CD14-positive monocyte (primary cell): Measurements from ENCODE around the gene TBCCD1. TPM values are rescaled to one million over a fixed set of nuclear protein-coding genes. Genes with fewer than 3 reads are reported as not detected.

ENCODE experiments used
- DNase-seq, 3 donors: peaks; one replicate each; pipeline ENCODE4 v3.0.0-alpha.2; 2011 to 2022
- H2AFZ ChIP-seq: 2 replicates; pipeline ENCODE4 v1.6.0; 2012; ENCODE audit warnings: mild to moderate bottlenecking, low read depth, low read length, inconsistent platforms; ENCODE audit not compliant: insufficient read depth, poor library complexity, severe bottlenecking
- H3K27ac ChIP-seq, 2 donors: 1 replicate in 1 of 2; 2 replicates in 1 of 2; pipeline ENCODE4 v1.5.1; 2012 to 2013; ENCODE audit warnings: low read length in 2 of 2, control low read depth in 1 of 2, inconsistent platforms in 1 of 2, low read depth in 1 of 2, mild to moderate bottlenecking in 1 of 2
- H3K27me3 ChIP-seq, 2 donors: one replicate each; pipeline versions ENCODE4 v1.6.0 to v1.6.1; 2011 to 2013; ENCODE audit warnings: low read length in 2 of 2; ENCODE audit not compliant: control insufficient read depth in 2 of 2, insufficient read depth in 2 of 2
- H3K36me3 ChIP-seq, 2 donors: replicated peaks in 1 of 2; 1 replicate in 1 of 2; 2 replicates in 1 of 2; pipeline versions ENCODE4 v1.5.1 to v1.6.1; 2012 to 2013; ENCODE audit warnings: low read length in 2 of 2, control low read depth in 1 of 2, inconsistent platforms in 1 of 2, mild to moderate bottlenecking in 1 of 2; ENCODE audit not compliant: insufficient read depth in 2 of 2, control insufficient read depth in 1 of 2
- H3K4me1 ChIP-seq, 2 donors: 1 replicate in 1 of 2; 2 replicates in 1 of 2; pipeline versions ENCODE4 v1.5.1 to v1.6.1; 2012 to 2013; ENCODE audit warnings: low read length in 2 of 2, control low read depth in 1 of 2, inconsistent platforms in 1 of 2, mild to moderate bottlenecking in 1 of 2, moderate library complexity in 1 of 2; ENCODE audit not compliant: insufficient read depth in 2 of 2, control insufficient read depth in 1 of 2
- H3K4me2 ChIP-seq: replicated peaks from 2 replicates; pipeline ENCODE3; 2012; ENCODE audit warnings: low read length, moderate library complexity, mild to moderate bottlenecking; ENCODE audit not compliant: poor library complexity, severe bottlenecking; ENCODE audit errors: extremely low read depth
- H3K4me3 ChIP-seq, 3 experiments: fragments of 200-600 bp in 1 of 3; sonication (generic) in 1 of 3; replicated peaks in 1 of 3; 1 replicate in 2 of 3; 2 replicates in 1 of 3; pipeline ENCODE4 v1.5.1; 2011 to 2013; ENCODE audit warnings: low read length in 3 of 3, mild to moderate bottlenecking in 3 of 3, control low read depth in 2 of 3, low read depth in 2 of 3, inconsistent platforms in 1 of 3, moderate library complexity in 1 of 3
- H3K79me2 ChIP-seq: 2 replicates; pipeline ENCODE4 v1.6.0; 2012; ENCODE audit warnings: mild to moderate bottlenecking, control low read depth, inconsistent platforms, low read length, moderate library complexity; ENCODE audit not compliant: insufficient read depth
- H3K9ac ChIP-seq: 2 replicates; pipeline ENCODE4 v1.6.0; 2017; ENCODE audit warnings: low read length, mild to moderate bottlenecking; ENCODE audit not compliant: insufficient read depth, poor library complexity, severe bottlenecking
- H3K9me3 ChIP-seq, 2 donors: replicated peaks in 1 of 2; 1 replicate in 1 of 2; 2 replicates in 1 of 2; pipeline versions ENCODE4 v1.5.1 to v1.6.1; 2012 to 2013; ENCODE audit warnings: low read length in 2 of 2, control low read depth in 1 of 2; ENCODE audit not compliant: control insufficient read depth in 1 of 2, insufficient read depth in 1 of 2
- H4K20me1 ChIP-seq: 2 replicates; pipeline ENCODE4 v1.6.0; 2012; ENCODE audit warnings: mild to moderate bottlenecking, low read length, control low read depth, moderate library complexity; ENCODE audit not compliant: insufficient read depth
- H3K27ac Mint-ChIP-seq, 7 donors: one replicate each; pipeline ENCODE4 v1.8.0; 2020; ENCODE audit warnings: mild to moderate bottlenecking in 7 of 7, mixed read lengths in 7 of 7, moderate library complexity in 6 of 7, inconsistent platforms in 2 of 7
- H3K27me3 Mint-ChIP-seq, 3 donors: one replicate each; pipeline ENCODE4 v1.8.0; 2021 to 2022; ENCODE audit warnings: low read depth in 3 of 3, mild to moderate bottlenecking in 3 of 3, mixed read lengths in 3 of 3, moderate library complexity in 3 of 3, inconsistent platforms in 1 of 3
- H3K36me3 Mint-ChIP-seq, 2 donors: one replicate each; pipeline ENCODE4 v1.8.0; 2020; ENCODE audit warnings: mixed read lengths in 2 of 2, inconsistent platforms in 1 of 2, mild to moderate bottlenecking in 1 of 2
- H3K4me1 Mint-ChIP-seq: one replicate; pipeline ENCODE4 v1.8.0; 2020; ENCODE audit warnings: mild to moderate bottlenecking, mixed read lengths
- H3K4me3 Mint-ChIP-seq, 2 donors: one replicate each; pipeline ENCODE4 v1.8.0; 2020; ENCODE audit warnings: mild to moderate bottlenecking in 2 of 2, mixed read lengths in 2 of 2, moderate library complexity in 1 of 2
- H3K9me3 Mint-ChIP-seq, 7 donors: one replicate each; pipeline ENCODE4 v1.8.0; 2020 to 2022; ENCODE audit warnings: mixed read lengths in 7 of 7, mild to moderate bottlenecking in 6 of 7, moderate library complexity in 6 of 7, inconsistent platforms in 2 of 7
- CTCF ChIP-seq: fragments of 200-600 bp; IDR thresholded peaks from one replicate; pipeline ENCODE4 v1.8.0; 2022; ENCODE audit warnings: antibody characterized with exemption, mild to moderate bottlenecking
- WGBS: methylation state at CpG from one replicate; pipeline ENCODE4 v1.1.5; 2013; ENCODE audit warnings: missing lambda C conversion rate; ENCODE audit not compliant: insufficient coverage; 5-methylcytosine and 5-hydroxymethylcytosine counted together
- intact Hi-C, 2 donors: fragments of 100-400 bp; cut with micrococcal nuclease; formaldehyde crosslinking; loops; one replicate each; pipeline versions ENCODE4 v1.15.0 to v1.15.1; 2023
- polyA plus RNA-seq, 3 donors: library from polyadenylated mRNA; depleted of rRNA in 1 of 3; unstranded in 2 of 3; stranded (reverse) in 1 of 3; fragments of 300-500 nt in 2 of 3; fragments of >200 nt in 1 of 3; fragmentation: Illumina TruSeq in 2 of 3; gene quantifications; 1 replicate in 2 of 3; 2 replicates in 1 of 3; pipeline ENCODE4 v1.2.3, GENCODE V29; 2012 to 2021

Gene TBCCD1
- polyA plus RNA-seq, 3 donors = 9.2 to 9.6 (median 9.6) TPM

GRCh38 chr3:186513386-186513785 is 53.8 kb downstream of the TBCCD1 start:
- no peaks in the 10 kb centered on the region for H3K79me2 ChIP-seq
- no peak for DNase-seq
- peaks cover 10 to 15% (median 13%) of the 10 kb centered on the region in 7 donors for H3K9me3 Mint-ChIP-seq
- no peak overlapping the region for H3K4me3 Mint-ChIP-seq
- H3K9ac ChIP-seq = no peak overlapping the region
- no peak overlapping the region for H3K4me2 ChIP-seq
- no peaks in the 10 kb centered on the region for H3K36me3 ChIP-seq
- H3K36me3 Mint-ChIP-seq = peaks cover 0 to 6% of the 10 kb centered on the region in 2 donors
- peaks cover 17% of the 10 kb centered on the region for H3K4me1 Mint-ChIP-seq
- no peaks in the 10 kb centered on the region for H3K27me3 ChIP-seq
- peaks cover 0 to 1% (median 0%) of the 10 kb centered on the region in 3 donors for H3K27me3 Mint-ChIP-seq
- H3K27ac Mint-ChIP-seq = no peak overlapping the region
- no peak overlapping the region for H3K4me3 ChIP-seq
- intact Hi-C loops = no loop called here
- no peak for TF ChIP-seq CTCF
- H4K20me1 ChIP-seq = no peaks in the 10 kb centered on the region
- H2AFZ ChIP-seq = no peak overlapping the region
- H3K27ac ChIP-seq = no peak overlapping the region
- H3K4me1 ChIP-seq = peaks cover 0 to 9% of the 10 kb centered on the region in 2 donors
- 91% methylated on average over 5 of the region's 5 CpGs for WGBS
- H3K9me3 ChIP-seq = peaks cover 11 to 13% of the 10 kb centered on the region in 2 donors

GRCh38 chr3:186512570-186513302 is 54.4 kb downstream of the TBCCD1 start:
- H3K9ac ChIP-seq = no peak overlapping the region
- WGBS = 85% methylated on average over 6 of the region's 9 CpGs
- no peak for DNase-seq
- no peaks in the 10 kb centered on the region for H4K20me1 ChIP-seq
- peaks cover 0 to 9% of the 10 kb centered on the region in 2 donors for H3K4me1 ChIP-seq
- no peaks in the 10 kb centered on the region for H3K79me2 ChIP-seq
- Mint-ChIP-seq H3K4me1 (peaks cover 17% of the 10 kb centered on the region), H3K27ac (no peak overlapping the region), H3K27me3 (peaks cover 0 to 1% (median 0%) of the 10 kb centered on the region in 3 donors), H3K9me3 (peaks cover 10 to 15% (median 13%) of the 10 kb centered on the region in 7 donors), H3K36me3 (peaks cover 0 to 6% of the 10 kb centered on the region in 2 donors), H3K4me3 (no peak overlapping the region)
- intact Hi-C loops = no loop called here
- H3K36me3 ChIP-seq = no peaks in the 10 kb centered on the region
- H2AFZ ChIP-seq = no peak overlapping the region
- no peak overlapping the region for H3K27ac ChIP-seq
- no peak overlapping the region for H3K4me2 ChIP-seq
- peaks cover 11 to 13% of the 10 kb centered on the region in 2 donors for H3K9me3 ChIP-seq
- H3K27me3 ChIP-seq = no peaks in the 10 kb centered on the region
- H3K4me3 ChIP-seq = no peak overlapping the region
- no peak for TF ChIP-seq CTCF
